GM15510 (cell line): ENCODE measurements around the gene FRYL.

Experiments used
- POLR2A ChIP-seq: IDR thresholded peaks from 3 replicates; pipeline ENCODE4 v1.6.1; 2011; ENCODE audit warnings: borderline replicate concordance; ENCODE audit not compliant: insufficient read length; ENCODE audit errors: extremely low read depth

FRYL gene

DNA sequence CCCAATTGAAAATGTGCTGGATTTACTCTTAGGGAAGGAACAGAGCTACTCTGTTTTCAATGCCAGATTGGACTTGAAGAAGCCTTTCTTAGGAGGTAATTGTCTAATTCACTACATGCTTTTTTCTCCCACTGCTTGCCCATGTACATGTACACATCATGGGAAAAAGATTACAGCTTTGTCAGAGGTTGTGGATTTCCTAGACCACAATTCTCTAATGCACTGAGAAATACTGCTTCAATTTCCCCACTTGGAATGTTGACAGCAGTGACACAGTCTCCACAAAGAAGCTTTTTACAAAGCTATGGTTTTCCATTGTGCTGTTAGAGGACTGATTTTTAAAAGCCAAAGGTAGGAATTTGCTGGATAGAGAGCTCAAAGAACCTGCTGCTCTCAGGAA, 270.5 kb downstream of the FRYL start:
- TF ChIP-seq POLR2A = no peak

DNA sequence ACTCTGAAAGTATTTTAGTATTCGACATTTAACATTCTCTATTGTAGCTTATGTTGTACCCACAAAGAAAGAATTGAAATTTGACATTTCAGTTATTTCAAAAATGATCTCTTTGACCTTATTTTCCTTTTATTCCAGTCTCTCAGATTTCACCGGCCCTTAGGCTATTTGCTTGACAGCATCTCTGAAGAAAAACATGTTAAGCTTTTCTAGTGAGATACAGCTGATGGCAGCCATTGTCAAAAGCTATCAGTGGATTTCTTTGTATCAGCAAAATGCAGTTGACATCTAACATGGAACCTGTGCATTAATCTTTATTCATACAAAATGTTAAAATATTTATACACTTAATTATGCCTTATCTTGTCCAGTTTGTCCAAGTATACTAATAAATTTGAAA, 273.4 kb downstream of the FRYL start:
- TF ChIP-seq POLR2A = no peak

DNA sequence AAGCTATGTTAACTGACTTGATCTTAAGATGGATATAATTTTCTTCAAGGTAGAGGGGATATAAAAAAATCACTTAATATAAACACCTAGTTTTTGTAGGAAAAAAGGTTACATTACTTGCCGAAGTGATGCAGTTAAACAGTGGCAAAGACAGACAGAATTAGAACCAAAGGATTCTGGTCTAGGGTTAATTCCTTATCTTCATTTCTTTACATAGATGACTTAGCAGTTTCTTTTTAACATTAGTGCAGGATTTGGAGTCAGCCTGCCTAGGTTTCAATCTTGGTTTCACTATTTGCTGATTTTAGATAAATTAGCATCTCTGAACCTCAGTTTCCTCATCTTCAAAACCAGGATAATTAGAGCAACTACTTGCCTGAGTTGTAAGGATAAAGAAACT, 275.7 kb downstream of the FRYL start:
- no peak for TF ChIP-seq POLR2A

DNA sequence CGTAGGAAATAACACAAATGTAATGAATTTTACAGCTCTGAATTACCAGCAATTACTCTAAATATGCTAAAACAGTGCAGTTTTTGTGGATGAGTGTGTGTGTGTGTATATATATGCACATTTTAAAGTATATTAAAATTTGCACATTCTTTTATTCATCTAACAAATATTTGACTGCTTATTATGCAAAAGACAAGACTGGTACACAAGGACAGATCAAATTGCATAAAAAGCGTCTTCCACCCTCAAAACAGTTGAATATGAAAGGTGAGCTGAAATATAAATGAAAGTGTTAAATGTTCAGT, 276.1 kb downstream of the FRYL start:
- TF ChIP-seq POLR2A = no peak

DNA sequence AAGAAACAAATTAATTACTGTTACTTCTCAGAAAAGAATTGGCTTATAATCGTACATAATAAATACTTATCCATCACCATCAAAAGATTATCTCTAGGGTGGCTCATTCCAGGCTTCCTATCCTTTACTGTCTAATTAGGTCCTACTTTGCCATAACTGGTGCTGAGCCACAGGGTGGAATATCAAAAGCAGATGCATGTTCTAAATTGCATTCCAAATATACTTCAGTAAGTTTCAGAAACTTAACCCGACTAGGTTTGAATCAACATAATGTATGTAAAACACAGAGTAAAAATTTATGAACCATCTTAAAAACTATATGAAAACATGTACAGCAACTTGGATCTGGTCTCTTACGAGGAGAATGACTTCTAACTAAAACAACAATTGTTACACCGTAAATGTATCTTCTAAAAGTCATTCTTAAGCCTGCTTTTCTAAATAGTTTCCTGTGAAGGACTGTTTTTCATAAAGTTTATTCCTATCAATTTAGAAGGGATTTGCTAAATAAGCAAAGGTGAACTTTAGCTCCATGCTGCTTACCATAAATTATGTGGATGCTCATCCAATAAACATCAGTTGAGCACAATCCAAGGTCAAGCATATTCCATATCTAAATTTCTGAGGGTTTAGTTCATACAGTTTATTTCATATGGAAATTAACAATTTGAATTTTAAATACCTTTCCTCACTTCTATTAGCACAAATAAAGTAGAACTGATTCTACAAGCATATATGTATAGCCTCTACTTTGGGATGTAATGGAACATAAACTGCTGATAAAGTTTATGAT, 276.6 kb downstream of the FRYL start:
- no peak for TF ChIP-seq POLR2A

DNA sequence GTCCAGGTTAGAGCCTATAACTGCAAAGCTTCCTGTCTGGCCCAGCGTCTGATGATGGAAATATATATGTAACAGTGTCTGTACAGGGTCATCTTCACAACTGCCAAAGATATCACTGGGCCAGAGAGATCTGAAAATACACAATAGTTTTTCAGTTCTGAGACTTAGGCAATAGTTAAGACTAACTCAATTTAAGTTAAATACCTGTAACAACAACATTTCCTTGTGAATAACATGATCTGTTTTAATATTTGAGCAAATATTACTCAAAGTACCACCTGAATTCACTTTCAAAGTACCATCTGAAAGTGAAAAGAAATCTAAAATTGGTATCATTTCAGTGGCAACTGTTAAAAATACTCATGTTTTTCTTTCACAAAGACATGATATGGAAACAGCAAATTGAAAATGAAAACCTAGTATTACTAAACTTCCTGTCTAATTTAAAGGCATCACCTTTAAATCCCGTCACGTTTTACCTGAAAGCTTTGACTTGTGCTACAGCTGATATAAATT, 280.5 kb downstream of the FRYL start:
- no peak for TF ChIP-seq POLR2A

DNA sequence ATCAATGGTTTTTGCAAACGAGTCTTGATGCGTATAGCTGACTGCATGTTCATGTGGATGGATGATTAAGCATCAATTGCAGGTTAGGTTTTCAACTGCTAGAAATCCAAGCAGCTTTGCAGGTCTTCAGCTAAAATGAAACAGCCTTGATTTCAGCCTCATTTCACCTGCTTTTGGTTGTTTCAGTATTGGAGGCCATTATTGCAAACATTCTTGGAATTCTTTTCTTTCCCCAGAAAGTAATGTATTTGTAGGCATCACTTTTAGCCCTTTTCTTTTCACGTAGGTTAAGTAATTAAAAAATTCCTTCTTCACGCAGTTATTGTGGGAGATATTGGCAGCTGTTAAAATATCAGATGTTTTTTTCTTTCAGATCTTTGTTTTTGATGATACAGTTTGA, 281.2 kb downstream of the FRYL start:
- TF ChIP-seq POLR2A = no peak

DNA sequence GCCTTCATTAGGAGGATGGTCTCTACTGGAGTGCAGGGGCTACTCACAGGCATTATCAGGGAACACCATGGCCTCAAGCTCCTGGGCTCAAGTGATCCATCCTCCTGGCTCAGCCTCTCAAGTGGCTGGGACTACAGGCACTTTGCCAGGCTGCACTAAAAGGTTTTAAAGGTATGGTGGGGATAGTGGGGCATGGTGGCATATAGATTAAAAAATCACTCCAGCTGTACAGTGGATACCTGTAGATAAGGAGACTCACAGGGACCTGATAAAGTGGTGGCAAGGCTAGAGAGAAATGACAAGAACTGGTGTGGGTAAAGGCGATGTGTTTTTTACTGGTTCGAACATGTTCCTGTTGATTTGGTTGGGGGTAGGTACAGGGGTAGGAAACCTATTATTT, 284.1 kb downstream of the FRYL start:
- no peak for TF ChIP-seq POLR2A

DNA sequence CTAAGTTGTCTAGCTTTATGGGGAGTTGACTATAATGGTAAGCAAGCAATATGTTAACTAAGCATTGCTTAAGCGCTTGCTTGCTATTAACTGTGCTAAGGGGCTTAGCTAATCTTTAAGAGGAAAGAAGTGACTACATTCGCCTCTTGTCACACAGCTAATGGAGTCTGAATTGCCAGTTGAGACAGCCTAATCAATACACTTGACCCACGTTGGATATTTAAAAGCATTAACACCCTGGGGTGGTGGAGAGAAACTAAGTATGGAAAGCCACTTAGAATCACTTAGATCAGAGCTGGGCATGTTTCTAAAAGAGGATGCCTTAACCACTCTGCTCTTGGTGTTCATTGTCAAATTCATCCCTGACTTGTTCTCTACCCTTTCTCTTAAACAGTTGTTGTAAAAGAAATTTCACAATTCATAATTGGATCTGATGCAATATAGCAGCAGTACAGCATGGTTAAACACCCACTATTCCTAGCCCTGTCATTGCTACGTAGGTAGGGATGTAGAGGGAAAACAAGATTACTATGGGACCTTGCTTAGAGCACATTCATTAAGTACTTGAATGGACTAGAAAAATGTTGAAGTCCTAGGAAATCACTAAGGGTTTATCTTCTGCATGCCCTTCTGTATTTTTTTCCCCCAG, 286.5 kb downstream of the FRYL start:
- no peak for TF ChIP-seq POLR2A

DNA sequence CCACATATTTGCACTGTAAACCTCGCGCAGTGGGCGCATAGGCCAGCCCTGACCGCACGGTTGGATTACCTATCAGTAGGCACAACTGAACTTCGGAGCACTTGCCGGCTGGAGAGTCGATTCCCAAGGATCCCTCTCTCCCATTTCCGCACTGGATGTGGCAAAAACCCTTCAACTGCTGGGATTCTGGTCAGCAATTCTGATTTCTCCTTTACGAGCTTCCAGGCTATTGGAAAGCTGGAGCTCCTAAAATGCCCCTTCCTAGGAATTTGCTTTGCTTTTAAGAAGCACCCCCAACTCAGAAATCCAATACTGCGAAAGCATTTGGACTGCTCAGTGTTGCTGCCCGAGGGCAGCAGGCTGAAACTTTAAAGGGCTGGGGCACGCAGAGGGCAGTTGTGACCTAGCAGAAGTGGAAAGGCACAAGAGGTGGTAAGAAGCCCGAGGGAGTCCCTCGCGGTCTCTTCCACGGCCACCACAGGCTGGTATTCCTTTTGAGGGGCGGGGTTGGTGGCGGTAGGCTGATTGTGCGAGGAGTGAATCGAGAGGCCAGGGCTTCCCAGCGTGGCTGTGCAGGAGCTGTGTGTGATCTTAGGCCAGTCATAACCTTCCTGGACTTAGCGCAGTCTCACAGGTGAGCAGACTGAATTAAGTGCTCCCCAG, 288.4 kb downstream of the FRYL start:
- TF ChIP-seq POLR2A = no peak

DNA sequence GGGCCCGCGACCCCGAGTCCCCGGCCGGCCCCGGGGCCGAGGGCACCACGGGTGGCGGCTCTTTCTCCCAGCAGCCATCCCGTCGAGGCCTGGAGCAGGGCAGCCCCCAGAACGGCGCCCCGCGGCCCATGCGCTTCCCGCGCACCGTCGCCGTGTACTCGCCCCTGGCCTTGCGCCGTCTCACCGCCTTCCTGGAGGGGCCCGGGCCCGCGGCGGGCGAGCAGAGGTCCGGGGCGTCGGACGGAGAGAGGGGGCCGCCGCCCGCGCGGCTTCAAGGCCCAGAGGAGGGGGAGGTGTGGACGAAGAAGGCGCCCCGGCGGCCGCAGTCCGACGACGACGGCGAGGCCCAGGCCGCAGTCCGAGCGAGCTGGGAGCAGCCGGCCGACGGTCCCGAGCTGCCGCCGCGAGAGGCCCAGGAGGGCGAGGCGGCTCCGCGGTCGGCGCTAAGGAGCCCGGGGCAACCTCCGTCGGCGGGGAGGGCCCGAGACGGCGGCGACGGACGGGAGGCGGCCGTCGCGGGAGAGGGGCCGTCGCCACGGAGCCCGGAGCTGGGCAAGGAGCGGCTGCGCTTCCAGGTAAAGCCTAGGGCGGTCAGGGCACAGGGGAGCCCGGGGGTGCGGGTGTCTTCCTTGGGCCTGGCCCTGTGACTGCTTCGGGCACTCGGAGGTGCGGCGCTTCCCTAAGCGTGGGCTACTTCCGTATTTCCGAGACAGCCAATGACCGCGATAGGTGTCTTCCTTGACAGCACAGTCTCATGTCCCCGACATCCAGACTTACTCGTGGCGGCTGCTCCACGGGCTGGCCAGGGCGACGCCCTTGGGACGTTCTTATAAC, 289.2 kb downstream of the FRYL start:
- TF ChIP-seq POLR2A = no peak

DNA sequence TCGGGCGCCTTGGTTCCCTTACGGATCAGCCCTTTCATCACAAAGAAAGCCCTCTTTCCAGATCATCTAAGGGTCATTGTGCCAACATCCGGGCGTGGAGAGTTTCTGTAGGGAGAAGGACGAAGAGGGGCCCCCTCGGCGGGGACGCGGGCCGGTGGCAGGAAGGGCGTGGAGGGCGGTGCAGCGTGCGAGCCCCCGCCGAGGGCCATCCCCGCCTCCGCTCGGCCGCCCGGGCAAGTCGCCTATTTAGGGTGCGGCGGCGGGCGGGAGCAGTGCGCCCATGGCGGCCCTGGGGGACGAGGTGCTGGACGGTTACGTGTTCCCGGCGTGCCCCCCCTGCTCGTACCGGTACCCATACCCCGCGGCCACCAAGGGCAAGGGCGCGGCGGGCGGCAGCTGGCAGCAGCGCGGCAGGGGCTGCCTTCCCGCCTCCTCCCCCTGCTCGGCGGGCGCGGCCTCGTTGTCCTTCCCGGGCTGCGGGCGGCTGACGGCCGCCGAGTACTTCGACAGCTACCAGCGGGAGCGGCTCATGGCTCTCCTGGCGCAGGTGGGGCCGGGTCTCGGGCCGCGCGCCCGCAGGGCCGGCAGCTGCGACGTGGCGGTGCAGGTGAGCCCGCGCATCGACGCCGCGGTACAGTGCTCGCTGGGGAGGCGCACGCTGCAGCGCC, 289.9 kb downstream of the FRYL start, which contains the start of gene ZAR1:
ZAR1 (plus strand) TSS at position 241 of the 668 bp plus-strand sequence; CDS start at position 281, 40 bp downstream.
- TF ChIP-seq POLR2A = no peak

DNA sequence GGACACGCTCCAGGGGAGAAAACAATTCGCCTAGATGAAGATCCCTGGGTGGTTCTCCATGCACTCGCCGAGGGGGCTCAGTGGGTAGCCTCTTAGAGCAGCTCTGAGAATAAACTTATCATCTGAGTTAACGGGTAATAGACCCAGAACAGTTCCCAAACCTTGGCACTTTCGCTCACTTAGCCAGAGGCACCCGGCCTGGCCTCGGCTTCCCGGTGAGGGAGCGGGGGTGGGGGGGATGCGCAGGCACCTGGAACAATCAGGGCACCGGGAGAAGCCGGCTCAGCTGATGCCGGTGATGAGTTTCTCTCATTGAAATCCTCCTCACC, 290.4 kb downstream of the FRYL start:
- TF ChIP-seq POLR2A = no peak

DNA sequence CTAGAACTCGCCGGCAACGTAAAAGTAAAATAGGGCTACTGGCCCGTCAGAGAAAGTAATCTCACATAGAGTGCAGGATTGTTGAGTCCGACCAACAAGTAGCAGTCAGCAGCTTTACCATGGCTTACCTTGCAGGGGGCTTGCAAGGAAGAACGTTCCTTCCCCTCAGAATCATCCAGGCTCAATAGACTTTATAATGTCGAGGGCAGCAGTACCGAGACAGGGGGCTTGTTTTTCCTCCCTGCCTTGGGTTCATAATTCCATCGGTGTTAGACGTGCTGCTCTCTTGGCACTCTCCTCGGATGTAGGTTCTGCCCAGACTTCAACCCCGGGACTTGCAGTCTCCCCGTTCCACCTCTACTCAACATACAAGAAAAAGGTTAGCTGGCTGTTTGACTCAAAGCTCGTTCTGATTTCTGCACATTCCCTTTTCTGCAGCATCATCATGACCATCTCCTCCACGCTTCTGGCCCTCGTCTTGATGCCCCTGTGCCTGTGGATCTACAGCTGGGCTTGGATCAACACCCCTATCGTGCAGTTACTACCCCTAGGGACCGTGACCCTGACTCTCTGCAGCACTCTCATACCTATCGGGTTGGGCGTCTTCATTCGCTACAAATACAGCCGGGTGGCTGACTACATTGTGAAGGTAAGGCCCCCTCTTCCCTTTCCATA, 295.4 kb downstream of the FRYL start:
- no peak for TF ChIP-seq POLR2A

DNA sequence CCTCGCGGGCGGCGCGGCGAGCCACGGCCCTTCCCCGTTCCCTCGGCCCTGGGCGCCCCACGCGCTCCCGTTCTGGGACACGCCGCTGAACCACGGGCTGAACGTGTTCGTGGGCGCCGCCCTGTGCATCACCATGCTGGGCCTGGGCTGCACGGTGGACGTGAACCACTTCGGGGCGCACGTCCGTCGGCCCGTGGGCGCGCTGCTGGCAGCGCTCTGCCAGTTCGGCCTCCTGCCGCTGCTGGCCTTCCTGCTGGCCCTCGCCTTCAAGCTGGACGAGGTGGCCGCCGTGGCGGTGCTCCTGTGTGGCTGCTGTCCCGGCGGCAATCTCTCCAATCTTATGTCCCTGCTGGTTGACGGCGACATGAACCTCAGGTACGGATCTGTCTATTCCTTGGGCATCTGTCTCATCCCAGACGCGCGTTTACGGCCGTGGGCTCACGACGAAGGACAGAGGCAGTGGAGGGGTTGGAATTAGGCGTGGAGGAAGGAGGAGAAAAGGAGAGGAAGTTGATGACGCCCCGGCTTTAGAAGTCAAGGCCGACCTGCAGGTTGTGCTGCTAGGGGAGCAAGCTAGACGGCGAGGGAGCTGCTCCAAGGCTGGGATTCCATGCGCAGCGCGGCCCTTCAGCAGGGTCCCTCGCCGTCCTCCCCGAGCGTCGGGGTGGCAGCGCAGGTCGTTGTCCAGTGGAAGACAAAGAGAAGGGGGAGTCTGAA, 296.1 kb downstream of the FRYL start:
- TF ChIP-seq POLR2A = no peak
